Natural killer cell (primary cell): ENCODE measurements around the gene IL1R1. TPM values are rescaled to one million over a fixed set of nuclear protein-coding genes. Genes with fewer than 3 reads are reported as not detected.

Source experiments
- ATAC-seq, 3 donors: fragments of 150-1000 bp in 2 of 3; fragments of 200-7000 bp in 1 of 3; cut with Tn5 transposase; 1 replicate in 1 of 3; 2 replicates in 2 of 3; pipeline ENCODE4 v1.10.0; 2021; ENCODE audit warnings: mild to moderate bottlenecking in 2 of 3, moderate library complexity in 2 of 3
- DNase-seq, 2 donors: peaks; one replicate each; pipeline versions ENCODE4 v3.0.0 to v3.0.0-alpha.2; 2013 to 2021; ENCODE audit warnings: mixed read lengths in 1 of 2
- H3K27ac ChIP-seq: one replicate; pipeline ENCODE4 v1.5.1; 2013; ENCODE audit warnings: mild to moderate bottlenecking, low read length
- H3K27me3 ChIP-seq: one replicate; pipeline ENCODE4 v1.6.1; 2013; ENCODE audit warnings: low read length; ENCODE audit not compliant: control insufficient read depth, insufficient read depth
- H3K36me3 ChIP-seq: one replicate; pipeline ENCODE4 v1.6.1; 2013; ENCODE audit warnings: low read length; ENCODE audit not compliant: control insufficient read depth, insufficient read depth
- H3K4me1 ChIP-seq: one replicate; pipeline ENCODE4 v1.6.1; 2013; ENCODE audit warnings: low read length; ENCODE audit not compliant: control insufficient read depth, insufficient read depth
- H3K4me3 ChIP-seq: one replicate; pipeline ENCODE4 v1.5.1; 2013; ENCODE audit warnings: low read length
- H3K9me3 ChIP-seq: one replicate; pipeline ENCODE4 v1.6.1; 2013; ENCODE audit warnings: low read length; ENCODE audit not compliant: control insufficient read depth, insufficient read depth
- H3K27ac Mint-ChIP-seq, 2 donors: one replicate each; pipeline ENCODE4 v1.8.0; 2022; ENCODE audit warnings: mild to moderate bottlenecking in 2 of 2, mixed read lengths in 2 of 2, moderate library complexity in 1 of 2
- H3K27me3 Mint-ChIP-seq, 2 donors: one replicate each; pipeline ENCODE4 v1.8.0; 2022; ENCODE audit warnings: low read depth in 2 of 2, mixed read lengths in 2 of 2
- H3K36me3 Mint-ChIP-seq: one replicate; pipeline ENCODE4 v1.8.0; 2022; ENCODE audit warnings: mixed read lengths
- H3K4me1 Mint-ChIP-seq, 2 donors: one replicate each; pipeline ENCODE4 v1.8.0; 2022; ENCODE audit warnings: mixed read lengths in 2 of 2
- H3K4me3 Mint-ChIP-seq: one replicate; pipeline ENCODE4 v1.8.0; 2022; ENCODE audit warnings: mild to moderate bottlenecking, moderate library complexity, mixed read lengths
- H3K9me3 Mint-ChIP-seq, 2 donors: one replicate each; pipeline ENCODE4 v1.8.0; 2022; ENCODE audit warnings: mixed read lengths in 2 of 2
- WGBS: methylation state at CpG from one replicate; pipeline ENCODE4 v1.1.7; 2013; ENCODE audit warnings: missing lambda C conversion rate; ENCODE audit not compliant: insufficient coverage; 5-methylcytosine and 5-hydroxymethylcytosine counted together
- intact Hi-C: fragments of 100-400 bp; cut with micrococcal nuclease; formaldehyde crosslinking; loops from one replicate; pipeline ENCODE4 v1.14.2; 2022
- total RNA-seq, 4 donors: library from RNA; stranded (reverse); fragments of 120-200 nt in 1 of 4; gene quantifications; one replicate each; pipeline versions ENCODE4 v1.2.3 to v1.2.4, GENCODE V29; 2013 to 2022
- TF ChIP-seq, protein P1 (sequence below): fragments of 200-600 bp; IDR thresholded peaks from one replicate; pipeline ENCODE4 v1.8.0; 2022; ENCODE audit warnings: antibody characterized with exemption

IL1R1 gene
- total RNA-seq, 3 donors from 2014 or later (not counting 1 experiment from before 2014, with no cell fraction given), result 0.45 to 3.1 (median 0.68) TPM

GRCh38 chr2:102158011-102158755, 15.6 kb downstream of the IL1R1 start:
- TF ChIP-seq, protein P1, sequence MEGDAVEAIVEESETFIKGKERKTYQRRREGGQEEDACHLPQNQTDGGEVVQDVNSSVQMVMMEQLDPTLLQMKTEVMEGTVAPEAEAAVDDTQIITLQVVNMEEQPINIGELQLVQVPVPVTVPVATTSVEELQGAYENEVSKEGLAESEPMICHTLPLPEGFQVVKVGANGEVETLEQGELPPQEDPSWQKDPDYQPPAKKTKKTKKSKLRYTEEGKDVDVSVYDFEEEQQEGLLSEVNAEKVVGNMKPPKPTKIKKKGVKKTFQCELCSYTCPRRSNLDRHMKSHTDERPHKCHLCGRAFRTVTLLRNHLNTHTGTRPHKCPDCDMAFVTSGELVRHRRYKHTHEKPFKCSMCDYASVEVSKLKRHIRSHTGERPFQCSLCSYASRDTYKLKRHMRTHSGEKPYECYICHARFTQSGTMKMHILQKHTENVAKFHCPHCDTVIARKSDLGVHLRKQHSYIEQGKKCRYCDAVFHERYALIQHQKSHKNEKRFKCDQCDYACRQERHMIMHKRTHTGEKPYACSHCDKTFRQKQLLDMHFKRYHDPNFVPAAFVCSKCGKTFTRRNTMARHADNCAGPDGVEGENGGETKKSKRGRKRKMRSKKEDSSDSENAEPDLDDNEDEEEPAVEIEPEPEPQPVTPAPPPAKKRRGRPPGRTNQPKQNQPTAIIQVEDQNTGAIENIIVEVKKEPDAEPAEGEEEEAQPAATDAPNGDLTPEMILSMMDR, result no peak
- Histone ChIP-seq H3K9me3 (no peaks in the 10 kb centered on the region), H3K27me3 (no peaks in the 10 kb centered on the region), H3K4me1 (no peaks in the 10 kb centered on the region), H3K36me3 (no peaks in the 10 kb centered on the region), H3K4me3 (no peak overlapping the region), H3K27ac (no peak overlapping the region)
- Mint-ChIP-seq H3K9me3 (no peaks in the 10 kb centered on the region), H3K4me3 (no peak overlapping the region), H3K36me3 (no peaks in the 10 kb centered on the region), H3K27me3 (no peaks in the 10 kb centered on the region), H3K27ac (no peak overlapping the region), H3K4me1 (no peaks in the 10 kb centered on the region)
- ATAC-seq (no peak), DNase-seq (no peak)
- intact Hi-C loops, result no loop called here

DNA sequence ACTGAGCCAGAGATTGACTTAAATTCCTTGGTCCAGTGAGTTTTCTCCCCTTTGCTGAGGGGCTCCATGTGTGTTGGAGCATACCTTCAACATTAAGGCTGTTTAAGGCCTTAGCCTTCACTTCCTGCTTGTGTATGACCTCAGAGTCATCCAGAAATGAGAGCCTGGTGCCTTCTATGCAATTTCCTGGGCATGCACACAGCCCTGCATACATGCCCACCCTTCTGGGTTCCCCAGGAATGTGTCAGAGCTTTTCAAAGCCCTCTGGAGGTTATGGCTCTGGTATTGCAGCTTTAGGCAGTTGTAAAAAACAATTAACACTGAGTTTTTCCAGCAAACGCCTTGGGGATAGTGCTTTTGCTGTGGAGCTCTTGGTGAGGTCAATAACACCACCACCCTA, 16.7 kb downstream of the IL1R1 start:
- H3K36me3 ChIP-seq, result no peaks in the 10 kb centered on the region
- H3K27ac ChIP-seq, result no peak overlapping the region
- H3K4me1 ChIP-seq, result no peaks in the 10 kb centered on the region
- no peaks in the 10 kb centered on the region for H3K9me3 ChIP-seq
- H3K36me3 Mint-ChIP-seq, result no peaks in the 10 kb centered on the region
- H3K4me1 Mint-ChIP-seq, result no peaks in the 10 kb centered on the region
- WGBS, result 67% methylated on average over 1 of the region's 1 CpG
- no peak overlapping the region for H3K27ac Mint-ChIP-seq
- ATAC-seq (no peak), DNase-seq (no peak)
- TF ChIP-seq, protein P1, result no peak
- H3K4me3 Mint-ChIP-seq, result no peak overlapping the region
- H3K27me3 Mint-ChIP-seq, result no peaks in the 10 kb centered on the region
- H3K4me3 ChIP-seq, result no peak overlapping the region
- H3K27me3 ChIP-seq, result no peaks in the 10 kb centered on the region
- no peaks in the 10 kb centered on the region for H3K9me3 Mint-ChIP-seq
- intact Hi-C loops, result no loop called here

DNA sequence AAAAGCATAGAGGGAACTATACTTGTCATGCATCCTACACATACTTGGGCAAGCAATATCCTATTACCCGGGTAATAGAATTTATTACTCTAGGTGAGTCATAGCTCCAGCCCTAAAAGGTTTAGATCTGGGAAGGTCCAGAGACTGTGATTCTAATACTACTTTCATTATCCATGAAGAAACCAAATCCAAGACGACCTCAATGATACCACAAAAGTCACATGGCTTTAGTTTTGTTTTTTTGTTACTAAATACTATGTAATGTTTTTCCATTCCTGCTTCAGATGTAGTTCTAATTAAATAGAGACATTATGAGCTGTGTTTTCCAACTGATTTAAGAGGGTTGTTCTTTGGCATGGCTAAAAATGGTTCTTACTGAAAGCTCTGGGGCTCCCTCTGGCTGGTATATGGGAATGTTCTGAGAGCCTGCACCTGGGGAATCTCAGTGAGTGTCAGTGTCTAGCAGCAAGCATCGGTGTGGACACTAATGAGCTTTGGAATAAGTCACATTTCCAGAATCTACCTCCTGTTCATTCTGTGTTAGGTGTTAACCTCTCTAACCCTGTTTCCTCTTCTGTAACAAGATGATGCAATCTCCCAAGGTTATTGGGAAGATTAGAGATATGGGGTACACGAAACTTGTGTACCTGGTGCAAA, 23.8 kb downstream of the IL1R1 start:
- H3K27me3 Mint-ChIP-seq, result no peaks in the 10 kb centered on the region
- H3K27me3 ChIP-seq, result no peaks in the 10 kb centered on the region
- no peak overlapping the region for H3K4me3 ChIP-seq
- H3K4me3 Mint-ChIP-seq, result no peak overlapping the region
- no peak overlapping the region for H3K27ac Mint-ChIP-seq
- H3K4me1 Mint-ChIP-seq, result no peaks in the 10 kb centered on the region
- TF ChIP-seq, protein P1, result no peak
- H3K36me3 ChIP-seq, result no peaks in the 10 kb centered on the region
- intact Hi-C loops, result no loop called here
- 48% methylated on average over 3 of the region's 4 CpGs for WGBS
- no peak overlapping the region for H3K27ac ChIP-seq
- no peaks in the 10 kb centered on the region for H3K36me3 Mint-ChIP-seq
- ATAC-seq, result no peak
- H3K4me1 ChIP-seq, result no peaks in the 10 kb centered on the region
- no peak for DNase-seq
- H3K9me3 Mint-ChIP-seq, result no peaks in the 10 kb centered on the region
- no peaks in the 10 kb centered on the region for H3K9me3 ChIP-seq
